Measurements from ENCODE around the gene BCL2L1.

GRCh38 chr20:31716351-31716750, 6.3 kb downstream of the BCL2L1 start:
- no peak for TF ChIP-seq JUND (IDR thresholded peaks at IDR 0.05)
- TF ChIP-seq, protein P1, sequence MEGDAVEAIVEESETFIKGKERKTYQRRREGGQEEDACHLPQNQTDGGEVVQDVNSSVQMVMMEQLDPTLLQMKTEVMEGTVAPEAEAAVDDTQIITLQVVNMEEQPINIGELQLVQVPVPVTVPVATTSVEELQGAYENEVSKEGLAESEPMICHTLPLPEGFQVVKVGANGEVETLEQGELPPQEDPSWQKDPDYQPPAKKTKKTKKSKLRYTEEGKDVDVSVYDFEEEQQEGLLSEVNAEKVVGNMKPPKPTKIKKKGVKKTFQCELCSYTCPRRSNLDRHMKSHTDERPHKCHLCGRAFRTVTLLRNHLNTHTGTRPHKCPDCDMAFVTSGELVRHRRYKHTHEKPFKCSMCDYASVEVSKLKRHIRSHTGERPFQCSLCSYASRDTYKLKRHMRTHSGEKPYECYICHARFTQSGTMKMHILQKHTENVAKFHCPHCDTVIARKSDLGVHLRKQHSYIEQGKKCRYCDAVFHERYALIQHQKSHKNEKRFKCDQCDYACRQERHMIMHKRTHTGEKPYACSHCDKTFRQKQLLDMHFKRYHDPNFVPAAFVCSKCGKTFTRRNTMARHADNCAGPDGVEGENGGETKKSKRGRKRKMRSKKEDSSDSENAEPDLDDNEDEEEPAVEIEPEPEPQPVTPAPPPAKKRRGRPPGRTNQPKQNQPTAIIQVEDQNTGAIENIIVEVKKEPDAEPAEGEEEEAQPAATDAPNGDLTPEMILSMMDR (IDR thresholded peaks at IDR 0.05): no peak
- no peak for TF ChIP-seq POLR2AphosphoS5 (IDR thresholded peaks at IDR 0.05; ENCODE audit: low read depth, low read length)
- TF ChIP-seq, protein P2, sequence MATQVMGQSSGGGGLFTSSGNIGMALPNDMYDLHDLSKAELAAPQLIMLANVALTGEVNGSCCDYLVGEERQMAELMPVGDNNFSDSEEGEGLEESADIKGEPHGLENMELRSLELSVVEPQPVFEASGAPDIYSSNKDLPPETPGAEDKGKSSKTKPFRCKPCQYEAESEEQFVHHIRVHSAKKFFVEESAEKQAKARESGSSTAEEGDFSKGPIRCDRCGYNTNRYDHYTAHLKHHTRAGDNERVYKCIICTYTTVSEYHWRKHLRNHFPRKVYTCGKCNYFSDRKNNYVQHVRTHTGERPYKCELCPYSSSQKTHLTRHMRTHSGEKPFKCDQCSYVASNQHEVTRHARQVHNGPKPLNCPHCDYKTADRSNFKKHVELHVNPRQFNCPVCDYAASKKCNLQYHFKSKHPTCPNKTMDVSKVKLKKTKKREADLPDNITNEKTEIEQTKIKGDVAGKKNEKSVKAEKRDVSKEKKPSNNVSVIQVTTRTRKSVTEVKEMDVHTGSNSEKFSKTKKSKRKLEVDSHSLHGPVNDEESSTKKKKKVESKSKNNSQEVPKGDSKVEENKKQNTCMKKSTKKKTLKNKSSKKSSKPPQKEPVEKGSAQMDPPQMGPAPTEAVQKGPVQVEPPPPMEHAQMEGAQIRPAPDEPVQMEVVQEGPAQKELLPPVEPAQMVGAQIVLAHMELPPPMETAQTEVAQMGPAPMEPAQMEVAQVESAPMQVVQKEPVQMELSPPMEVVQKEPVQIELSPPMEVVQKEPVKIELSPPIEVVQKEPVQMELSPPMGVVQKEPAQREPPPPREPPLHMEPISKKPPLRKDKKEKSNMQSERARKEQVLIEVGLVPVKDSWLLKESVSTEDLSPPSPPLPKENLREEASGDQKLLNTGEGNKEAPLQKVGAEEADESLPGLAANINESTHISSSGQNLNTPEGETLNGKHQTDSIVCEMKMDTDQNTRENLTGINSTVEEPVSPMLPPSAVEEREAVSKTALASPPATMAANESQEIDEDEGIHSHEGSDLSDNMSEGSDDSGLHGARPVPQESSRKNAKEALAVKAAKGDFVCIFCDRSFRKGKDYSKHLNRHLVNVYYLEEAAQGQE (IDR thresholded peaks at IDR 0.05; ENCODE audit: low read depth, low read length): no peak
- no peak for TF ChIP-seq RXRA (IDR thresholded peaks at IDR 0.05; ENCODE audit: borderline replicate concordance, low read depth)
- TF ChIP-seq, protein P3, sequence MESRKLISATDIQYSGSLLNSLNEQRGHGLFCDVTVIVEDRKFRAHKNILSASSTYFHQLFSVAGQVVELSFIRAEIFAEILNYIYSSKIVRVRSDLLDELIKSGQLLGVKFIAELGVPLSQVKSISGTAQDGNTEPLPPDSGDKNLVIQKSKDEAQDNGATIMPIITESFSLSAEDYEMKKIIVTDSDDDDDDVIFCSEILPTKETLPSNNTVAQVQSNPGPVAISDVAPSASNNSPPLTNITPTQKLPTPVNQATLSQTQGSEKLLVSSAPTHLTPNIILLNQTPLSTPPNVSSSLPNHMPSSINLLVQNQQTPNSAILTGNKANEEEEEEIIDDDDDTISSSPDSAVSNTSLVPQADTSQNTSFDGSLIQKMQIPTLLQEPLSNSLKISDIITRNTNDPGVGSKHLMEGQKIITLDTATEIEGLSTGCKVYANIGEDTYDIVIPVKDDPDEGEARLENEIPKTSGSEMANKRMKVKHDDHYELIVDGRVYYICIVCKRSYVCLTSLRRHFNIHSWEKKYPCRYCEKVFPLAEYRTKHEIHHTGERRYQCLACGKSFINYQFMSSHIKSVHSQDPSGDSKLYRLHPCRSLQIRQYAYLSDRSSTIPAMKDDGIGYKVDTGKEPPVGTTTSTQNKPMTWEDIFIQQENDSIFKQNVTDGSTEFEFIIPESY (IDR thresholded peaks at IDR 0.05; ENCODE audit: borderline replicate concordance, low read depth): no peak
- no peak for TF ChIP-seq CHD2 (IDR thresholded peaks at IDR 0.05; ENCODE audit: low read length, partially characterized antibody)
- no peak for TF ChIP-seq TCF12 (IDR thresholded peaks at IDR 0.05)
- no peak for TF ChIP-seq FOXJ3 (CRISPR knock-in tag; IDR thresholded peaks at IDR 0.05)
- TF ChIP-seq, protein P4, sequence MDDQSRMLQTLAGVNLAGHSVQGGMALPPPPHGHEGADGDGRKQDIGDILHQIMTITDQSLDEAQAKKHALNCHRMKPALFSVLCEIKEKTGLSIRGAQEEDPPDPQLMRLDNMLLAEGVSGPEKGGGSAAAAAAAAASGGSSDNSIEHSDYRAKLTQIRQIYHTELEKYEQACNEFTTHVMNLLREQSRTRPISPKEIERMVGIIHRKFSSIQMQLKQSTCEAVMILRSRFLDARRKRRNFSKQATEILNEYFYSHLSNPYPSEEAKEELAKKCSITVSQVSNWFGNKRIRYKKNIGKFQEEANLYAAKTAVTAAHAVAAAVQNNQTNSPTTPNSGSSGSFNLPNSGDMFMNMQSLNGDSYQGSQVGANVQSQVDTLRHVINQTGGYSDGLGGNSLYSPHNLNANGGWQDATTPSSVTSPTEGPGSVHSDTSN (IDR thresholded peaks at IDR 0.05): no peak
- TF ChIP-seq RAD21 (IDR thresholded peaks at IDR 0.05; ENCODE audit: low read length): no peak

All from SK-N-SH (cell line).